Left forelimb (tissue), 1 donor: ENCODE measurements around the gene DNAJB13.

Experiments used
- DNase-seq: peaks from one replicate; pipeline ENCODE4 v3.0.0-alpha.2; 2018; ENCODE audit warnings: low spot score

DNAJB13 gene

DNA sequence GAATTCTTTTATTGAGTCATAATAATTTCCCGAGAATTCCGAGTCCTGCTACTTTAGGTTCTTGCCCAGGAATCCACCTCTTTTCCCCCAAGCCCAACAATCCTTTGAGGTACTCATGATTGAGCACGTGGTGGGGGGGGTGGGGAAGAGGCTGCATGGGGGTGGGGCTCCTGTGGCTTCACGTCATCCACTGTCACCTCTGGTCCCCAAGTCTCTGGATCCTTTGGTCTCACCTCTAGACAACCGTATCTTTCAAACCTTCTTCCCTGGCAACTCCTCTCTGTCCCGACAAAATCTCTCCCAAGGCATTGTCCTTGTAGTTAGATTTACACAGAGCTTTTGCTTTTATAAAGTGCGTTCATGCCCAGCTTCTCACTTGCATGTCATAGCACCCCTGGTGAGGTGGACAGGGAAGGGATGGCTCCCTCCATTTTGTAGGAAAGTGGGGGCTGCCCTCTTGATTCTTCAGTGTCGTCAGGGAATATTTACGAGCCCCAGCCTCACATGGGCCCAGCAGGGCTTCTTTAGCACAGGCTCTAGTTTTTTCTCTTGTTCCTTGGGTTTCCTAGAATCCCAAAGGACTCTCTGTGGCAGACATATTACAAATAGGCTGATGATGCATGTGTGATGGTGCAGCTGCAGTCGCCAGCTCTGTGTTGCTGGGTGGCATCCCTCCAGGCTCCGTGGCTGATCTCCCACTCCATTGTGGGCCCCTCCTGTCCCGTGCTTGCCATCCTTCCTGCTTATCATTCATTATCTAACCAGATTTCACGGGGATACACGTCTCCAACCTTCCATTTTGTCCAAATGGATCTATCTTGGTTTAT, 49.7 kb downstream of the DNAJB13 start:
- DNase-seq = no peak

GRCh38 chr11:74001822-74002286, 51.0 kb downstream of the DNAJB13 start:
- no peak for DNase-seq

GRCh38 chr11:74002832-74003231, 52.0 kb downstream of the DNAJB13 start:
- DNase-seq = no peak

- DNase-seq = no peak
These were observed 53.3 kb downstream of the DNAJB13 start for GRCh38 chr11:74004046-74004695.

GRCh38 chr11:74004759-74005615, 54.2 kb downstream of the DNAJB13 start:
- DNase-seq = no peak

GRCh38 chr11:74005721-74006517, 55.1 kb downstream of the DNAJB13 start:
- DNase-seq = no peak

GRCh38 chr11:74006743-74007304, 56.0 kb downstream of the DNAJB13 start:
- no peak for DNase-seq

DNA sequence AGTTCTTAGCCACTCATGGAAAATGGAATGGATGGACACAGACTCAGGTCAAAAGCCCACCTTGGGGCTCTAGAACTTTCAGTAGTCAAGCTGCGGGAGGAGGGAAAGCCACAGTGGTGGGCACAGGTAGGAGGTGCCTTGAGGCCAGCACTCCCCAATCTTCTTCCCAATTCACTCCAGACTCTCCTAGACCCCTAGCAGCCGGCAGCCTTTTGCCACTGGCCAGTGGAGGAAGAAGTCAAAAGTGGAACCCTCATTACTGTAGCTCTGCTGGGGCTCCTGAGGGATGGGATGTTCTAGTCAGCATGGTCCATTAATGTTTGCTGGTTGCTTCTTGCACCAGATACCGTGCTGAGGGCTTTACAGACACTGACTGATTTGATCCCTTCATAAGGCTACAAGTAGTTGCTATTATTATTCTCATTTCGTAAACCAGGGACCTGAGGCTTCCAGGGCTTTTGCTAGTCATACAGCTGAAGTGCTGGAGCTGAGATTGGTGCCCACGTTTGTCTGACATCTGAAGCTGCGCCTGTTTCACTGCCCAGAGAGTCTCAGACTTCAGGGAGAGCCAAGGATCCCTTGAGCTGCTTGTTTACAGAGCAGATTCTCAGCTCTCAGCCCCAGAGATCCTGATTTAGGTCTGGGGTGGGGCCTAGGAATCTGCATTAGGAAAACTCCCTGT, 57.0 kb downstream of the DNAJB13 start:
- DNase-seq = no peak

GRCh38 chr11:74008373-74009229, 57.8 kb downstream of the DNAJB13 start, which contains the start of gene UCP3:
Gene UCP3 (minus strand): TSS chr11:74009085. CDS start chr11:74007042, 2,043 bp downstream.
- no peak for DNase-seq

DNA sequence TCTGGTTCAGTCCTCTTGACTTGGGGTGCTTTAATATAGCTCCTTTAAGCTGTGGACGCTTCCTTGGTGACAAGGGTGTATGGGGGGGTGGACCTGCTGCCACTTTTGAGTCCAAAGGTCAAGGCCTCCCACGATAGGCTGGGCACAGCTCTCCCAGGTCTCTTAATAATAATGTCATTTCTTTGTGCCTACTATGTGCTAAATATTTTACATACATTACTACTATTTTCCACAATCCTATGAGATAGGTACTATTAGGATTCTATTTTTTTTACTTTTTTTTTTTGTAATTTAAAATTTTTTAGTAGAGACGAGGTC, 58.4 kb downstream of the DNAJB13 start:
- no peak for DNase-seq

DNA sequence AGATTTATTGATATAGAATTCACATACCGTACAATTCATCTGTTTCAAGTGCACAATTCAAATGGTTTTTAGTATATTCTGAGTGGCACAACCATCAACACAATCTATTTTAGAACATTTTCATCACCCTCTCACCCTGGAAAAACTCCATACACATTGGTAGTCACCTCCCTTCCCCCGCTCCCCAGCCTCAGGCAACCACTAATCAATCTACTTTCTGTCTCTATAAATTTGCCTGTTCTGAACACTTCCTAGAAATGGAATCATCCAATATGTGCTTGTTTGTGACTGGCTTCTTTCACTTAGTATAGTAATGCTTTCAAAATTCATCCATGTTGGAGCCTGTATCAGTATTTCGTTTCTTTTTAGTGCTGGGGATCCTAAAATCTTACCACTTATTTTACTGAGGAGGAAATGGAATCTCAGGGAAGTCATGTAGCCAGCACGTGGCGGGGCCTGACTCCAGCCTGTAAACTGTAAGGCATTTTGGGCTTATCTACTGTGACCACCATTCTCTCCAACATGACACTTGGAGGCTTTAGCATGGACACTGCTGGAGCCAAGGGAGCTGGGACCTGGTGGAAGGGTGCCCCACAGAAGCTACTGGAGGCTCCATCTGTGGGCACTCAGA, 59.0 kb downstream of the DNAJB13 start:
- DNase-seq = no peak

DNA sequence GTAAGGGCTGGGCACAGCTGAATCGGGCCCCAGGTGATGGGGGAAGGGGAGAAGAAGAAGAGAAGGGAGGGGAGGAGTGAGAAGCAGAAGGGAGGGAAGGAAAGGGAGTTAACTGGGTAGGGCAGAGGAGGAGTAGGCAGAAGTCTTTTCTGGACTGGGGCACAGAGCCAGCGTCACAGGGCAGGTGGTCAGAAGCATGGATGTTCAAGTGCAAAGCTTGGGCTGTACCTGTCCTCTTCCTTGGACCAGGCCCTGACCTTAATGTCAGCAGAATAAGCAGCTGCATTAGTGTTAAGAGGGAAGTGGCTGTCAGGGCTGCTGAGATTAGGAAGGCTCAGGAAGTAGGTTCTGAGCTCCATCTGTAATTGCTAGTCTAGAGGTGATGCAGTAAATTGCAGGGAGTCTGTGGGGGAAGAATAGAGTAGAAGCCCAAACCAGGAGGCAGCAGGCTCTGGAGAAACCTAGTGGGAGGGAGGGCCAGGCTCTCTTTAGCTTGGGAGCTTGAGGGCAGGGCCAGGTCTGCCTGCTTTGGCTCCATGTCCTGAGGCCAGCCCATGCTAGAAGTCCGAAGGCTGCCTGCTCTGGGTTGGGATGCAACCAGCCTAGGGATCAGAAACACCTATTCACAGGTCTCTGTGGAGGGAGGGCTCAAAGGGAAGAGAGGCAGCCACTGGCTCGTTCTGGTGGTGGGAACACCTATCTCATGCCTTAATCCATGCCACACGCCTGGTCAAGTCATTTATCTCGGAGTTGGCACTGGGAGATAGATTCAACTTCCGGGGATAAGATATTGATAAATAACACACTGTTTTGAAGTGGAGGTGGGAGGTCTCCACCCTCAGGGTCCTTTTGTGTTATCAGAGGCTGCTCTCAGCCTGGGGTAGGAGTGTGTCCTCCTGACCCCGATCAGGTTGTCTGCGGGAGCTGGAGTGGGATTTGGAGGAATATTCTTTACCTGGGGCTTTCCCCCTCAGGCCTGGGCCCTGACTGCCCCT, 59.8 kb downstream of the DNAJB13 start:
- peak; percentile 47 for DNase-seq

DNA sequence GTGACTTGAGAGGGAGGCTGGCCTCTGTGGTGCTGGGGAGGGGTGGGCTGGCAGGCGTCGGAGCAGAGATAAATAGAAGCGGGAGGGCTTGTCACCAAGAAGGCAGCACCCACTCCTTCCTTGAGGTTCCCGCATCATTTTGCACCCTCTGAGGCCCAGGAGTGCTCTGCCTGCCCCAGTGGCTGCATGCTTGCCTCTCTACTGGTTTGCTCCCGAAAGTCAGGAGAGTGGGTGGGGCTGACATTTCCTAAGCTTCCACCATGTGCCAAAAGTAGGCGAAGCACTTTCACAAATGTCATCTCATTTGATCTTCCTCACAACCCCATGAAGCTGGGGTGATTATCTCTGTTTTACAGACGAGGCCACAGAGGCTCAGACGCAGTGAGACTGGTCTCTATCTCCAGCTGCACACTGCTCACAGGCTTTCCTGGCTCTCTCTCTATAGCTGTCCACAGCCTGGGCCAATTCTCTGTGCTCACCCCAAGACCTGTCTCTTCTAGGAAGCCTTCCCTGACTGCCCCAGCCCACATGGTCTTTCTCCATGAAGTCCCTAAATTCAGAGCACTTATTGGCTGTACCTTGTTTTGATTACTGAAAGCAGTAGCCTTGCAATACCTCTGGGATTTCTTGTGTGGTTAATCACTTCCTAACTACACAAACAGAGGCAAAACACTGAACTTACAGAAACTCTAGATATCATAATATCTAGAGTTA, 60.7 kb downstream of the DNAJB13 start:
- DNase-seq = peak; percentile 52

GRCh38 chr11:74012074-74012809, 61.4 kb downstream of the DNAJB13 start:
- peak; percentile 25 for DNase-seq

DNA sequence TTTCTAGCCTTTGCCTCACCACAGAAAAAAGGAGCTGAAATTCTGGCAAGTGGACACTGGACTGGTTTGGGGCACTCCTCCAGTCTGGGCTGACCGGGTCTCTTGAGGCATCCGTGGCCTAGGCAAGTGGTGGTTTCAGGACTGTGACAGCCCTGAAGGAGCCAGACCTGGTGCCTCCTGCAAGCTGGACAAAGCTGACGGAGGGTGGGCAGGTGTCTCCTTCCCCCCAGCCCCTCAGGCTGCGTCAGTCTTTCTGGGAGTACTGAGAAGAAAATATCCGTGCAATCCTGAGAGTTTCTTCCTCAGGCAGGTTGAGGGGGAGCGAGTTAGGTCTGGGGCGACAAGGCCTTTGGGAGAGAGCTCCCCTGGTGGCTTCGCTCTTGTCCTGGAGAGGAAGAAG, 62.3 kb downstream of the DNAJB13 start:
- no peak for DNase-seq

DNA sequence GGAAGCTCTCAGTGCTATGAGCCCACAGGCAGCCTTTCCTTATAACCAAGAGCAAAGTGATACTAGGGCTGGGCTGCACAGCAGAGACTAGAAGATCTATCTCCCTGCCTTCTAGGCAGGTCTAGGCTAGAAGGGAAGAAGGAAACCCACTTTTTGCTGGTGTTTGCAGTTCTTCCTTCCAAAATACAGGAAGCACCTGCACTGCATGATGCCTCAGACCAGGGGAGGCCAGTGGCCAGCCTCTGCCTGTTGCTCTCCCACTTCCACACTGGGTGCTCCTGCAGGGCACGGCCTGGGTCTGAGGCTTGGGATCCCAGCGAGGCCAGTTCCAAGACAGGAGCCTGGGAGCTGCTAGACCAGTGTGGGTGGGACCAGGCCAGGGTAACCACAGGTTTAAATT, 64.1 kb downstream of the DNAJB13 start:
- DNase-seq = no peak
